ENCODE measurements around the gene NDRG2.

The NDRG2 gene

GRCh38 chr14:21024585-21025370 lies at the start of gene NDRG2:
Gene NDRG2 (minus strand): TSS chr14:21025061. CDS start chr14:21023315, 1,746 bp downstream.
- peak; percentile 30 for DNase-seq (ENCODE audit: low read depth)

- DNase-seq (ENCODE audit: low read depth) = no peak
These were observed 49.1 kb upstream of the NDRG2 start for GRCh38 chr14:21073921-21074320.

DNA sequence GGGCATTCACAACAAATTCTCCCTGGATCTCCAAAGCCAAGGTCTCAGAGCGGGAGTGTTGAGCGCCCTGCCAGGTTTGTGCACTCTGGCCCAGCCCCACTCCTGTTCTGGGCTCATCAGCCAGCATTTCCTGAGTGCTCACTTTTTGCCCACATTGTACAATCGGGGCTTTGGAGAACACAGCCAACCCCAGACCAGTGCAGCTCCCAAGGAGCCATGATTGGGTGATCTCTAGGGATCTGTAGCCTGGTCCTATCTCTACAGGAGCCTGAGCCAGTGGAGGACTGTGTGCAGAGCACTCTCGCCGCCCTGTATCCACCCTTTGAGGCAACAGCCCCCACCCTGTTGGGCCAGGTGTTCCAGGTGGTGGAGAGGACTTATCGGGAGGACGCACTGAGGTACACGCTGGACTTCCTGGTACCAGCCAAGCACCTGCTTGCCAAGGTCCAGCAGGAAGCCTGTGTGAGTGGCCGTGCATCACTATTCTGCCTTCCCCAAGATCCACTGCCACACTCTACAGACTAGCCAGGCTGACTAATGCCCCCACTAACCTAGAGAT lies 48.0 kb upstream of the NDRG2 start:
- no peak for DNase-seq (ENCODE audit: low read depth)

DNA sequence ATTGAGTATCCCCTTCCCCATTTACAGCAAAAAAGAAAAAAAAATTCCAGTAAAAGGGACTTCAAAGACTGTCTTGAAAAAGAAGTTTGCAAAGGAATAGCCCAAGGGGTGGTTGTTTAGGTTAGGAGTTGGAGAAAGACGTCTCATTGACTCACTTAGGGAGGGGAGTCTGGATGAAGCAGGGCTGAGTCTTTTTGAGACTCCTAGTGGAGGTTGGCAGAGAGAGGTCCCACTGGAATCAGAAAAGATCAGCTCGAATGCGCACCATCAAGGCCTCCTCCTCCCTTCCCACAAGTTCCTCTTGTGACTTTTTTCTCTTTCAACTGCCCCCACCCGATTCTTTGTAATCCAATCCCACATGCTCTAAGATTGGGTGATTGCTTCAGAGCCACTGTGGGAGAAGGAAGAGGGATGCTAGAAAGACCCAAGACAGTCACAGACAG lies 47.2 kb upstream of the NDRG2 start:
- DNase-seq (ENCODE audit: low read depth) = peak; percentile 74

GRCh38 chr14:21071225-21072030 lies 46.6 kb upstream of the NDRG2 start:
- DNase-seq (ENCODE audit: low read depth) = peak; percentile 87

- peak; percentile 50 for DNase-seq (ENCODE audit: low read depth)
These were observed 45.9 kb upstream of the NDRG2 start for GRCh38 chr14:21070610-21071224.

DNA sequence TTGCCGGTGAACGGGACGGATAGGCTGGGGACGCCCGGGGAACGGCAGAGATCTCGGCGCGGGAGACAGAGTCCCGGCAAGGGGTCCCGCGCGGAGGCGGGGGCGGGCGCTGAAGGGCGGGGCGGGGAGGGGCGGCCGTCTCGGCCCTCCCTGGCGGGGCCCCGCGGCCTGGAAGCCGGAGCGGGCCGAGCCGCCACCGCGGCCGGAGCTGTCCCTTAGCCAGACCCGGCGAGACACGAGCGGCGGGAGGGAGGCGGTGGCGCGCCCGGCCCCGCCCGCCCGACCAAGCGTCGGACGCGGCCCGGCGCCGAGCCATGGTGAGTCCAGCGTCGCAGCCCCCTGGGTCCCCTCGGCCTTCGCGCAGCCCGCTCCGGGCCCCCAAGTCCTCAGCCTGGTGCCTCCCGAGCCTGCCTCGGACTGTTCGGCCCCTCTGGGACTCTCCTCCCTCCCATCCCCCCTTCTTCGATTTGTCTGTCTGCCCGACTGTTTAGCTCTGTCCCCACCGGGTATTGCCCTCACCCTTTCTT lies 45.3 kb upstream of the NDRG2 start, which contains the start of gene ARHGEF40:
Gene ARHGEF40, plus strand, starts transcription at position 222 of the 527 bp plus-strand sequence. Its CDS starts 93 bp downstream, at position 315.
- peak; percentile 57 for DNase-seq (ENCODE audit: low read depth)

DNA sequence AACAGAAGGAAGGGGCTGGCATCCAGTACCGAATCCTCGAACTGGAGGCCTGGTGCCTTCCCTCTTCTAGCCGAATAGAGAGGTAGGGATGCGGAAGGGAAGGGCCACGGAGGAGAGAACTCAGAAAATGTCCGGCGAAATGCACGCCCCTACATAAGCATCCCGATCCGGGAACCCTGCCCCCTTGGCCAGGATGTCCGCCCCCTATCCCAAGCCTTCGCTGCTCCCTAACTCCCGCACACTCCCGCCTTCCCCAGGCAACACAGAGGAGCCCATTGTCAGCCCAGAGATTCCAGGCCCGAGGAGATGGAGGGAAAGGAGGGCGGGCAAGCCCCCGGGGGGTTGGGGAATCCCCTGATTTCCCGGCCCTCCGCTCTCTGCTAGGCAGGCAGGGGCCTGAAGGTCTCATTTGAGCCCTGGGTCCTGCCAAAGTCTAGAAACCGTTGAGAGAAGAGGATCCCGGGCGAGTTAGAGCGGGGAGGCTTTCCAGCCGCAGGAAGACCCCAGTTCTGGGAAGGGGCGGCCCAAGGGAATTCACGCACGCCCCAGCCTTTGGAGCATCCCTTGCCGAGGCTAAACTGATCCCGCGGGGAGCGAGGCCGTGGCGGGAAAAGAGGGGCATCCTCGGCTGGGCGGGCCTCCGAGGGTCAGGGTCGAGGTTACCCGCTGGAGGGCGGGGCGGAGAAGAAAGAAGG lies 44.7 kb upstream of the NDRG2 start:
- DNase-seq (ENCODE audit: low read depth) = peak; percentile 51

GRCh38 chr14:21068521-21069387 lies 43.9 kb upstream of the NDRG2 start:
- DNase-seq (ENCODE audit: low read depth) = peak; percentile 74

DNA sequence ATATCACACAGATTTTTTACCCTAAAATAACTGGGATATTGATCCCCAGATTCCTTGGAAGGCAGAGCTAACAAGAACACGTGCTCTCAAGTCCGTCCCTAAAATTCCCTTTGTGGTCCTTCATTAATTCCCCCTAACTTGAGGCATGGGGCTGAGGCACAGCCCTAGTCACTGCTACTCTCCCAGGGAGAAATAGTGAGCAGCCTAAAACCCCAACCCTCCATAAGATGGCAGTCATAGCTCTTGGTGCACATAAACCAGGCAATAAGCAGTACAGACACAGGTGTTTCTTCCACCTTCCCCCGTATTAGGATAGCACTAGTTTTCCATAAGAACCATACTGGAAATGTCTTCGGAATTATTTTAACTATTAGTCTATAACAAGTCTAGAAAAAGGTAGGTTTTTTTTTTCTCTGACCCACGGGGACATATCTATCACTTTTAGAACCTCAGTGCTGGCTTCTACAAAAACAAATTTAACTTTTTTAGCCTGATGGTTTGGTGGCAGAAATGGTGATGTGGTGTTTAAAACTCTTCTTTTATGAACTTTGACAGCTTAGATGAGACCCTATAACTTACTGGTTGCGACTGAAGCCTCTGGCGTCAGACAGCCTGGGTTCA lies 42.1 kb upstream of the NDRG2 start:
- DNase-seq (ENCODE audit: low read depth) = peak; percentile 31

DNA sequence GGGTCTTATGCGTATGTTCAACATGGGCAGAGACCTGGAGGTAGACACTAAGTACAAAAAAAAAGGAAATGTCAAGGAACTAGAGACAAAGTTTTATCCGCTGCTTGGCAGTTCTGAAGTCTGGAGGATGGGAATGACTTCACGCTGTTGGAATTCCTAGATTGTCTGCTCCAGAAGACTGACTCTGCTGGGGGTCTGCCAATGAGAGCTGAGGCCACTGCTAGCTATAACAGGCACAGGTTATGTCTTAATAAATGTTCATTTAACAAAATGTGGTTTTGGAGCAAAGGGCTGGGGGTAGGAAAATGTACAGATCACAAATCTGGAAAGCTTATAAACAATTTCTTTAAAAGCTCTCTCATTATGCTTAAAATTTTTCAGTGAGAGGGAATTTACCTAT lies 38.6 kb upstream of the NDRG2 start:
- peak; percentile 75 for DNase-seq (ENCODE audit: low read depth)

- no peak for DNase-seq (ENCODE audit: low read depth)
These were observed 36.4 kb upstream of the NDRG2 start for GRCh38 chr14:21061347-21061668.

DNA sequence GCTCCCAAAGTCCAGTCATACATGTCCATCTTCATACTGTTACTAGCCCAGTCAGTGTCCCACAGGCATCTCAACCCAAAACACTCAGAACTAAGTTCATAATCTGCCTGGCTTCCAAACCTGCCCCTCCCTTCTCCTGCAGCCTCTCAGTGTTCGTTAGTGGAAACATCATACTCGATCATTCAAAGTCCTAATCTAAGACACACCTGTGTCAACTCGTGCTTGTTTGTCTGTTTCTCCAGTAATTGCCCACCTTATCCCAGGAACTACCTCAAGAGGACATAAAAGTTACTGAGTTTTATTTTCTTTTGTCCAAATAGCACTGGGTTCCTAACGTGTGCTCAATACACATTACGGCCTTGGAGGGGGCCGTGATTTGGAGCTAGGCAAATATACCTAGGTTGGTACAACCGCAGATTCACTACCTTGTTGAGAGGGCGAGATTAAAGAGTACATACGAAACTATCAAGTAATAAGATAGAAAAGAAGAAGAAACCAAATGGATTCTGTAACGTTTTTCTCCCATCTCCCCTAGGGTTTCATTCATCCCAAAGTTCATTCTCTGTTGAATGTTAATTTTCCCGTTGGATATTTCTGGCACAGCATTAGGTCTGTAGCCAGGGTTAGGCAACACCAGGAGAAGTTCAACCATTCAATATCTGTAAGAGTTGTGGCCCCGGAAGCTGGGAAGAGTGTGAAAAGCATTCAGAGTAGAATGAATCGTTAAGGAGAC lies 35.9 kb upstream of the NDRG2 start:
- no peak for DNase-seq (ENCODE audit: low read depth)

DNA sequence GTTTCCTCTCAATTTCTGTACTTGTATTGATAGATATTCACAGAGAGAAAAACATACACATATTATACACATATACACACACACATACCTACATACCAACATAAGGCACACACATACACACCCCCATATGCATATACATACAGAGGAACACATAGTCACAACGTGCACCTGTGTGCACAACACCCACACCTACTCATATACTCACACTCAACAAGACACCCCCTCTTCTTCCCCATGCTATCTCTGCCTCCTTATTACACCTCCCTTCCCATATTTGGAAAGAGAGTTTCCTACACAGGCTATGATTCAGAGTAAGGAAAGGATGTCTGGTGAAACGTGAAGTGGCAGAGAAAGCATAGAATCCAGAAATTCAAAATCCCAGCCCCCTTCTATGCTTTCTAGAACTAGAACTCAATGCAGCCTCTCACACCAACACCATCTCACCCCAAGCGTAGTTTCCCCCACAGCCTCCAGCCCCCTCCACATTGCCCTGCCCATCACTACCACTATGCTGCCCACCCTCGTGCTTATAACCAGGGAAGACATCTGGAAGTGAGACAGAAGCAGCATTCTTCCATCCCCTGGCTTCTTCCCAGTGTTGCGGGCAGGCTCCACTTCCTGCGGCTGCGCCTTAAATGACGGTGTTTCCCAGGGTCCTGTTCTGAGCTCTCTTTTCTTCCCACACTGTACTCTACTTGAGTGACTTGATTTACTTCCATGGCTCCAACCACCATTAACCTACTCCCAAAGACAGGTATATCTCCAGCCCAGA lies 35.2 kb upstream of the NDRG2 start:
- peak; percentile 11 for DNase-seq (ENCODE audit: low read depth)

- DNase-seq (ENCODE audit: low read depth) = no peak
These were observed 34.0 kb upstream of the NDRG2 start for GRCh38 chr14:21058903-21059302.

- peak; percentile 60 for DNase-seq (ENCODE audit: low read depth)
These were observed 33.2 kb upstream of the NDRG2 start, which contains the start of gene RNASE8 for GRCh38 chr14:21057803-21058675. Gene RNASE8 (plus strand): TSS chr14:21057822. CDS start chr14:21057893, 71 bp downstream.

DNA sequence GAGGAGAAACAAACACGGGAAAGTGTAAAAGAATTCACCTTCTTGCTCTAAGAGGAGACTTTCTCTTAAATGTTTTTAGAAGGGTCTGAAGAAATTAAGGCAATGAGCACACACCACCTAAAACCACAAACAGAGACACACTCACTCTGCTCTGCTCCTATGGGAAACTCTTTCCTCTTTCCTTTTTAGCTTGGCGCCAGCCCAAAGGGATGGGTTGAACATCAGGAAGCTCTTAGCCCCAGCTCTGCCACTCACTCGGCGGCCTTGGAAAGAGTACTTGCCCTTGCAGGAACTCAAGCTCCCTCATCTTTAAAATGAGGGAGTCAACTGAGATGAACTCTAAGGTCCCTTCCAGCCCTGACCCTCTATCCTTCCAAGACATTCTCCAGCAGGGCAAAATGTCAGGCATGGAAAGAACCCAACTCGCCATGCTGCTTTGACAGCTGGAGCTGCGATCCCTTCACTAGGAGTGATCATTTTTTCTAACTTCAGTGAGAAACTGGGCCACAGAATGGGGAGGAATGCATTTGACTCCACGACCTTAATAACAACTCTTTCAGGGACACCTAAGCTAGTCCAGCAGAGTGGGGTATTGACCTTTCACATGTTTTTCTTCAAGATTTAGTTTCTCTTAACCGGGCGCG lies 31.8 kb upstream of the NDRG2 start:
- DNase-seq (ENCODE audit: low read depth) = peak; percentile 23

Data from ELR (cell line).